ENCODE data around the gene ZNF324B.
"Not testable (repeated sequence)": the region's sequence is repeated elsewhere in the genome, so short reads cannot be mapped to it uniquely, and the experiment has no call there.

ZNF324B gene

DNA sequence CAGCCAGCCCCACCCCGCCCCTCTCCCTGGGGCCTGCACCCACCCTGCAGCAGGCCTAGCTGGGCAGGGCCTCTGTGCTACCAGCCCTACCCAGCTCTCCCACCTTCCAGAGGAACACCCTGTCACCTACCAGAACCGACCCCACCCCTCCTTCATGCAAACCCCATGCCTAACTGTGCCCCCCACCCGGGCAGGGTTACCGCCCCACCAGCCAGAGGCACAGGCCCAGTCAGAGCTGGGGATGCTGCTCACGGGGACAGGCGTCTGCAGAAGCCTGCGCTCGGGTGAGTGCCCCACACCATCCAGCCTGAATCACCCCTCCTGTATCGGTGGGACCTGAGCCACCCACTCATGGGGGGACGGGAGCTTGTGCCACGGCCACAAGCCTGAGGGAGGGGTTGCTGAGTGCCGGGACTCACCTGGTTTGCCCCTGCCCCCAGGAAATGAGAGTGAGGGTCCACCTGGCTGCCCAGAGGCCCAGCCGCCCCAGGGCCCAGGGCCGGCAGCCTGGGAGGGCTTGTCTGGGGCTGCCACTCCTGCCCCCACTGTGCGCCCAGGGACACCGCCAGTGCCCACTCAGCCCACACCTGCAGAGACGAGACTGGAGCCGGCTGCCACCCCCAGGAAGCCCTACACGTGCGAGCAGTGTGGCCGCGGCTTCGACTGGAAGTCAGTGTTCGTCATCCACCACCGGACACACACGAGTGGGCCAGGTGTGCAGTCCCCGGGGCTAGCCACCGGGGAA lies 28.5 kb downstream of the ZNF324B start:
- in situ Hi-C loops (cut with MboI; ENCODE audit: low sequenced_read_pairs), result no loop called here

DNA sequence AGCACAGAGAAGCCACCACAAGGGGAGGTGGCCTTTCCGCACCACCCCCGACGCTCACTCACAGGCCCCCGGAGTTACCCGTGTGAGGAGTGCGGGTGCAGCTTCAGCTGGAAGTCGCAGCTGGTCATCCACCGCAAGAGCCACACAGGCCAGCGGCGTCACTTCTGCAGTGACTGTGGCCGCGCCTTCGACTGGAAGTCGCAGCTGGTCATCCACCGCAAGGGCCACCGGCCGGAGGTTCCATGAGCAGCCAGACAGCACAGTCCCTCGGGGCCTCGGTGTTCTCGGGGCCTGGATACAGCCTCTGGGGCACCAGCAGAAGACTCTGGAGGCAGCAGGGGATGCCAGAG lies 29.0 kb downstream of the ZNF324B start:
- in situ Hi-C loops (cut with MboI; ENCODE audit: low sequenced_read_pairs), result no loop called here

DNA sequence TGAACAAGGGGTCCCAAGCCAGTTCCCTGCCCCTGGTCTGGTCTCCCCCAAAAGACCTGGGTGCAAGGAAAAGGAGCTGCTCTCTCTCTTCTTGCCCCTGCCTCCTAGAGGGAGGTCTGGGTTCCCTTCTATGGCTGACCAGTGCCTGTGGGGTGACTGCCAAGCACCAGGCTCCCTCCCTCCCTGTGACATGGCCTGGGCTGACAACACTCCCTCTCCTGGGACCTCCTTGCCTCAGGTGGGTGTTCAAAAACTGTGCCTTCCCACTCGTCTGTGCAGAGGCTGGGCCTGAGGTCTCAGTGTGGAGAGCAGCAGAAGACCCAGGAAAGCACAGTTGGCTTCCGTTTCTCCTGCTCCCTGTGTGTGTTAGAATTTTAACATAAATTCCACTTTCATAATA lies 29.4 kb downstream of the ZNF324B start:
- in situ Hi-C loops (cut with MboI; ENCODE audit: low sequenced_read_pairs), result no loop called here

DNA sequence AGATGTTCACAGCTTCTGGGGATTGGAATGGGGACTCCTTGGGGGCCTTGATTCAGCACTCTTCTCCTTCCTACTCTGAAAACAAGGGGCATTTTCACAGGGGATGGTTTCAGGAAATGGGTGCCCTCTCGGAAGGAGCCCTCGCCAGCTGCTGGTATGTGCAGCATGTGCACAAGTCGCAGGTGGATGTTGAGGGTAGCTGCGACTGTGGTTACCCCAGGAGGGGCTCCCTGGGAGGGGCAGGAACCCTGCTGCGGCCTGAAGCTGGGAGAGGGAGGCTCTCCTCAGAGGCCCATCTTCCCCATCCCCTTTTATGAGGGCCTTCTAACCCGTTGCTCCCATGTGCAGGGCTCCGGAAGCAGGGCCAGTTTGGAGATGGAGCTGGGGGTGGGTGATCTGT lies 30.9 kb downstream of the ZNF324B start:
- in situ Hi-C loops (cut with MboI; ENCODE audit: low sequenced_read_pairs), result no loop called here

DNA sequence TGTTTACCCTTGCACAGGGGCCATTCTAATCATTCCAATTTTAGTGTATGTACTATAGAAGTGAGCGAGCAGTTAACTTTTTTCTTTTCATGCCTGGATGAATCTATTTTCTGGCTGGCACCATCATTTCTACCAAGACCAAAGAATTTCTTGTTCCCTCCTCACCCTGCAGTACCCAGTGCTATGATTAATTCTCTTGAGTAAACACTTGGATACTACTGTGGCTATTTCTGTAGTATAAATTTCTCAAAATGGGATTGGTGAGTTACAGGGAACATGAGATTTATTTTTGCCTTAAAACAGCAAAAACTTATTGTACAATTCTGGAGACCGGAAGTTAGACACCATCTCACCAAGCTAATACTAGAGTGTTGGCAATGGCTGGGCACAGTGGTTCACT lies 32.4 kb downstream of the ZNF324B start:
- in situ Hi-C loops (cut with MboI; ENCODE audit: low sequenced_read_pairs), result no loop called here

DNA sequence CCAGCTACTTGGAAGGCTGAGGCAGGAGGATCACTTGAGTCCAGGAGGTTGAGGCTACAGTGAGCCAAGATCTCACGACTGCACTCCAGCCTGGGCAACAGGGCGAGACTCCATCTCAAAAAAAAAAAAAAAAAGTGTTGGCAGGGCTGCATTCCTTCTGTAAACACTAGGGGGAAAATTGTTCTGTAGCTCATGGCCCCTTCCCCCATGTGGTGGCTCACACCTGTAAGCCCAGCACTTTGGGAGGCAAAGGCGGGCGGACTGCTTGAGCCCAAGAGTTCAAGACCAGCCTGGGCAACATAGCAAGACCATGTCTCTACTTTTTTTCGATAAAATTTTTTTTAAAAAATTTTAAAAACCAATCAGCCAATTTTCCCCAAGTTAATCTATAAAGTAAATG lies 32.9 kb downstream of the ZNF324B start:
- in situ Hi-C loops (cut with MboI; ENCODE audit: low sequenced_read_pairs), result not testable (repeated sequence)

DNA sequence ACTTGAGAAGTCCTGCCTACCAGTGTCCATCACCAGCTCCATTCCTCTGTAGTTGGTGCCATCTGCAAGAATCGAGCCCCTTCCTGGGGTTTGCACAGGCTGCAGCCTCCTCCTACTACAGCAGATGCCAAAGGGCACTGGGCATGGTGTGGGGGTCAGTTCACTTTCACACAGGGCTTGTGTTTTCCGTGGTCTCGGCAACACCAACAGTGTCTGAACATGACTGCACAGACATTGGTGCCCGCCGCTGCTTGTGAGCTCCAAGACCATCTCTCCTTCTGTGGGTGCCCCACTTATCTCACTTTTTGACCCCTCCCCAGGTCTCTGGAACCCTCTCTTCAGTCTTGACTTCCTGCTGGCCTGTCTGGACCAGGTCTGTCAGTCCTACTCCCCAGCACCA lies 40.0 kb downstream of the ZNF324B start:
- in situ Hi-C loops (cut with MboI; ENCODE audit: low sequenced_read_pairs), result no loop called here

DNA sequence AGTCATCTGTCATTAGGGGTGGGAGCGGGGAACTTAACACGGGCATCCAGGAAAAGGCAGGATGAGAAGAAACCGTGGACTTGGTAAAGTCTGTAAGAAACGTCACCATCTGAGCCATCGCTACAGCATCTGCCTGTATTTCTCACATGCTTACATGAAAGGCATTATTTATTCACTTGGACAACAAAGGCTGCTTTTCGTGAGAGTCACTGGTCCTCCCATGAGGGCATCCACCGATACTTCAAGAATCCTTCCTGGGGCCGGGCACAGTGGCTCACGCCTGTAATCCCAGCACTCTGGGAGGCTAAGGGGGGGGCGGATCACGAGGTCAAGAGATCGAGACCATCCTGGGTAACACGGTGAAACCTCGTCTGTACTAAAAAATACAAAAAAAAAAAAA lies 40.8 kb downstream of the ZNF324B start:
- in situ Hi-C loops (cut with MboI; ENCODE audit: low sequenced_read_pairs), result no loop called here

DNA sequence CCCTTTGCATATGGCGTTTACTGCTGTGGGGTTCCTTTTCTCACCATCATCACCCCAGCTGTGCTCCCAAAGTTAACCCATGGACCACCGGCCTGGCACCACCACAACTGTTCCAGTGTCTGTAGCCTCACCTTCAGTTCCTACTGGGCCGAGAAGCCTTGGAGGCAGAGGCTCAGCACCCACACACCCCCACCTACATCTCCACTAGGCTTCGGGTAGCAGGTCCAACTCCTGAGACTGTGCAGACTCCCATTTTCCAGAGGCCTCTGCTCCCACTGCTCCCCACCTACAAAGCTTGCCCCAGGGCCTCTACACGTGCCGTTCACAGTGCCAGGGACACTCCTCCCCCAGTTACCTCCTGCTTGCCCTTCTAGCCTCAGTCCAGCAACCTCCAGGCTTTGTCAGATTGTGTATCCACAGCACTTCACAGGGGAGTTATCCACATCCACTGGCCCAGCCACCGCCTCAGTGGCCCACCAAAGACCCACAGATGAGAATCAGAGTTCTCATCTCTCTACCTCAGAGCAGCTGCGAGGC lies 46.3 kb downstream of the ZNF324B start:
- in situ Hi-C loops (cut with MboI; ENCODE audit: low sequenced_read_pairs), result no loop called here

DNA sequence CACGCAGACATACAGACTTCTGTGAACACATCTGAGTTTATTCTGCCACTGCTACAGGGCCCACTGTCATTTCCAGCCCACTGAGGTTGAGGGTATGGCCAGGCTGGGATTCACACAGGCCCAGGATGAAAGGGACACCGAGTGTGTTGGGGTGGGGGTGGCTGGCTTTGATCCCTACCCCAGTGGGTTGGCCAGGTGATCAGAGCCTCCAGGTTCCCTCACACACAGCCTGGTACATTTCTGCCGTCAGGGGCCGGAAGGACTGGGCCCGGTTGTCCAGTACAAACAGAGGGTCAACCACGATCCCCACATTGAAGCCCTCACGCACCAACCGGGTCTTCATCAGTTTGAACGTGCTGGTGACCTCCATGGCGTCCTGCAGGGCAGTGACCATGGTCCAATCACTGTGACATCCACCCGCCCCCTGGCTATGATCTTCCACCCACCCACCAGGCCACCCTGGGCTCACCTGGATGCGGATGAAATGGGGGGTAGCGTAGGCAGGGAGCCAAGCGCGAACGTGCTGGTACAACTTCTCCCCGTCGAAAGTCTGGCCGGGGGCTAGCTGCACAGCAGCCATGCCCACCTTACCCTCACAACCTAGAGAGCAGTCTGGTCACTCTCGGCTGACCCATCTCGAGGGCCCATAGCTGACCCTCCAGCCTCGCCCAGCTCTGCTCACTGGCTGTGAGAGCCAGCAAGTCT lies 47.0 kb downstream of the ZNF324B start:
- in situ Hi-C loops (cut with MboI; ENCODE audit: low sequenced_read_pairs), result no loop called here

DNA sequence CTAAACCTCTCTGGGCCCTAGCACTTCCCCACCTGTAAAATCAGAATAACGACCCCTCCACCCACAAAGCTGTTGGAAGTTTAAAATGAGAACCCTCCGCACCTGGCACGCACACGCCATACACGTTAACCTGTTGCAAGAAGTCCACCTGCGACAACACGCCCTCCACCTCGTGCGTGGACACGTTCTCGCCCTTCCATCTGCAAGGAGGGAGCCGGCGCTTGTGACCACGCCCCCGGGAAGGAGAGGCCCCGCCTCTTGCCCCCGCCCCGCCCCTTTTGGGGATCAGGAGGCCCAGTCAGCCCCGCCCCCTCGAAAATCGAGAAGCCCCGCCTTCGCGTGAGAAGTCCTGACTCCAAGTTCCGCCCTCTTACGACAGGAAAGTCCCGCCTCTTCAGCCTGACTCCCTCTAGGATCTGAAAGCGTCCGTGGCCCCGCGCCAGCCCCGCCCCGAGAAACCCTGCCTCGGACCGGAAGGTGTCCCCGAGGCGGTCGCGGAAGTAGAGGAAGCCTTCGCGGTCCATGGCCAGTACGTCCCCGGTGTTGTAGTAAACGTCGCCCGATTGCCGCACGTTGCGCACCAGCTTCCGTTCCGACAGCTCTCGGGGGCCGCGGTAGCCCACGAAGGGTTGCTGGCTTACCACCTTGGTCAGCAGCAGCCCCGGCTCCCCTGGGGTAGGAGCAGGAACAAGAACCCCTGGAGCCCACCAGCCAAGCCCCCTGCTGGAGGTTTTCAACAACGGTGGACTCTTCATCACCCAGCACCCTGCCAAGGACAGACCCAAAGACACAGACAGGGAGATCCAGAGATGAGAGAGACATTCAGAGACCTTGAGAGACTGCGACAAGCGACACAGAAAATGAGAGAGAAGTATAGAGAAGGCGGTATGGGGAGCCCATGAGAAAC lies 47.9 kb downstream of the ZNF324B start:
- in situ Hi-C loops (cut with MboI; ENCODE audit: low sequenced_read_pairs), result no loop called here

DNA sequence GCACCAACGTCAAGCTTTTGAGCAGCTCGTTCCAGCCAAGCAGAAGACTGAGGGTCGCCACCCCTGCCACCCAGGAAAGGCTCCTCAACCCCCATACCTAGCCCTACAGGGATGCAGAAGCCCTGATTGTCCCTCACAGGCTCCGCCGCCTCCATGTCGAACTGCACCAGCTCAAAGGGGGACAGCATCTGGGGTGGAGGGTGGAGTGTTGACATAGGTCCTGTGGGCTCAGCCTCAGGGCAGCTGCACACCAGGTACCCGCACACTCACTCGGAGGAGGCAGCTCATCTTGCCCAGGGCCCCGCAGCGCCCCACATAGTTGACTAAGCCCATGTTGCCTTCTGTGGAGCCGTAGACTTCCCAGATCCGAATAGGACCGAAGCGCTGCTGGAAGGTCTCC lies 48.8 kb downstream of the ZNF324B start:
- in situ Hi-C loops (cut with MboI; ENCODE audit: low sequenced_read_pairs), result no loop called here

Data from HL-60/S4 (cell line).